HG03442 (cell line): ENCODE results near the gene NUP188.
"Not testable (repeated sequence)": the region's sequence is repeated elsewhere in the genome, so short reads cannot be mapped to it uniquely, and the experiment has no call there.

Experiments
- ATAC-seq: cut with Tn5 transposase; IDR thresholded peaks from one replicate; pipeline ENCODE4 v1.9.1; 2021; ENCODE audit warnings: mild to moderate bottlenecking, moderate library complexity; ENCODE audit not compliant: unreplicated experiment

The NUP188 gene

DNA sequence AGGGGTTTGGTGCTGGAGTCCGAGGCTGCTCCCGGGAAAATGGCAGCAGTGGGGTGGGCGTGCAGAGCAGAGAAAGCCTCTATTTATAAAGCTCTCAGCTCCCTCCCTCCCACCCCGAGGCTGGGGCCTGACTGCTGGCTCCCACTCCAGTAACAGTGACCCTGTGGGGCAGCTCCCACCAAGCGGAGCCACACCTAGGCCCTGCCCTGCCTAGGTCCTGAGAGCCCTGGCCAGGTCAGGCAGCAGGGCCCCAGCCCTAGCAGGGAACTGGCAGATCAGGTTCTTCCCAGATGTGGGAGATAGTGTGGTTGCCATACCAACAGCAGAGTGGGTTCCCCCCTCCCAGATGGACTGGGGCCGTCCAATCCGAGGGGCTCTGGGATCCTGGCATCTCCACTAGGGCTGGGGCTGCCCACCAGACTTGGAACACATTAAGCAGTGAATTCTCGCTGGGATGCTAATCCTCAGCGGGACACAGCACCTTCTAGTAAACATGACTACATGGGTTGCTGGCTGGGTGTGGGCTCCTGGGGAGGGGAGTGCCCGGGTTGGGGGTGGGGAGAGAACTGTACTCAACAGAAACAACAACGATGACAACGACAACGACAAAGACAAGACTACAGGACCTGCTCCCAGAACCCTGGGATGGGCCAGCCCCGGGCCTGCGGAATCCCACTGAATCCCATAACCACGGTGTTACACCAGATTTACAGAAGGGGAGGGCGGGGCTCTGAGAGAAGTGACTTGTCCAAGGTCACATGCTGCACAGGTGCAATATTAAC, 79.1 kb downstream of the NUP188 start:
- no peak for ATAC-seq

DNA sequence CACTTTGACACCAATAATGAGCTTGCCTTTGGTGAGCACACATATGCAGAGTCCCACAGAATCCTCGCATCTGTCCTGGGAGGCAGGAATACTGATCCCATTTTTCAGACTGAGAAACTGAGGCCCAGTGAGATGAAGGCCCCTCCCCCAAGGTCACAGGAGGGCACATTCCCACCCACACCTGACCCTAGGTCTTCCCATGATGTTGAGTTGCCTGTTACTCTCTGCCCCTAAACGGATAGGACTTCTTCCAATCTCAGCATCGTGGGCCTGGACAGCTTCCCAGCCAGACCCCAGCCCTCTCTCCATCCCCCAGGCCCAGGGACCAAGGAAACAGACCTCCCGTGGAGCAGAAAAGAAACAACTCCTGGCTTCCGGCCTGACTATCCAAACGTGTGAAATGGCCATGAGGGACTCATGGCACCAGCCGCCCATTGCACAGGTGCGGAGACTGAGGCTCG, 79.8 kb downstream of the NUP188 start:
- ATAC-seq = no peak

DNA sequence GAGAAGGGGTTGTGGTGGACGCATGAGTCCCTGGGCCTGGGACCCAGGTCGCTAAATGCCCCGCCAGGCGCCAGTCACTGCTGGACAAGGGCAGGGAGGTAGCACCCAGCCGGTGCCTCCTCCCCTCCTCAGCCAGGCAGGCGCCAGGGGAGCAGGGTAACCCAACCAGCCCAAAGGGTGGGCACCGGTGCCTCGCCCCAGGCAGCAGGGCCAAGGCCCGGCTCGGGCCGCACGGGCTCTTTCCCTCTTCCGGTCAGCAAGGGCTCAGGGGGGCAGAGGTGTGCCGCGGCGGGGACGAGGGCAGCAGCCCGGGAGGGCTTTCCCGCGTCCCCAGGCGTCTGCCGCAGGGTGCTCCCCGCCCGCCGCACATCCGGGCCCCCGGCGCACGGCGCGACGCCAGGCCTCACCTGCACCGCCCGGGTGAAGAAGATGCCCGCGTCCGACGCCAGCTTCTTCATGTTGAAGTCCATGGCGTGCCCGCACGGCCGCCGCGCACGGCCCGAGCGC, 80.2 kb downstream of the NUP188 start:
- peak; percentile 41 for ATAC-seq

GRCh38 chr9:129028192-129028966, 80.9 kb downstream of the NUP188 start, which contains the start of gene SH3GLB2:
Gene SH3GLB2 (minus strand): TSS chr9:129028331. CDS start chr9:129028154, 177 bp downstream.
- peak; percentile 71 for ATAC-seq

GRCh38 chr9:129030191-129030590, 82.7 kb downstream of the NUP188 start:
- ATAC-seq = no peak

DNA sequence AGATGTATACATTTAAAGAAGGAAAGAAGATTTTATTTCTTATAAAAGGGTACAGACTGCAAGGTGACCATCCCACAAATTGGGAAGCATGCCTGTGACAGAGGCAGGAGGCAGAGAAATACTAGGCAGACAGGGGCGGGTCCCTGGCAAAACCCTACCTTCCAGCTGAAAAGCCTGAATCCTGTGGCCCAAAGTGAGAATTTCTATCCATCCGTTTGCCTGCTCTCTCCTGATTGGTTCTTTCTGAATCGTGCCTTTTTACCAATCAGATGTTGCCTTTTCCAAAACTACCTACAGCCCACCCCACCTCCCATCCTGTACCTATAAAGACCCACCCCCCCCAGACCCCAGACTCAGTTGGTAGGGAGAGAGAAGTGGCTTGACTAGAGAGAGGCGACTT, 84.0 kb downstream of the NUP188 start:
- no peak for ATAC-seq

GRCh38 chr9:129032541-129033159, 85.2 kb downstream of the NUP188 start:
- ATAC-seq = no peak

GRCh38 chr9:129033216-129033615, 85.7 kb downstream of the NUP188 start:
- ATAC-seq = no peak

- not testable (repeated sequence) for ATAC-seq
These were observed 88.3 kb downstream of the NUP188 start for GRCh38 chr9:129035838-129036237.

DNA sequence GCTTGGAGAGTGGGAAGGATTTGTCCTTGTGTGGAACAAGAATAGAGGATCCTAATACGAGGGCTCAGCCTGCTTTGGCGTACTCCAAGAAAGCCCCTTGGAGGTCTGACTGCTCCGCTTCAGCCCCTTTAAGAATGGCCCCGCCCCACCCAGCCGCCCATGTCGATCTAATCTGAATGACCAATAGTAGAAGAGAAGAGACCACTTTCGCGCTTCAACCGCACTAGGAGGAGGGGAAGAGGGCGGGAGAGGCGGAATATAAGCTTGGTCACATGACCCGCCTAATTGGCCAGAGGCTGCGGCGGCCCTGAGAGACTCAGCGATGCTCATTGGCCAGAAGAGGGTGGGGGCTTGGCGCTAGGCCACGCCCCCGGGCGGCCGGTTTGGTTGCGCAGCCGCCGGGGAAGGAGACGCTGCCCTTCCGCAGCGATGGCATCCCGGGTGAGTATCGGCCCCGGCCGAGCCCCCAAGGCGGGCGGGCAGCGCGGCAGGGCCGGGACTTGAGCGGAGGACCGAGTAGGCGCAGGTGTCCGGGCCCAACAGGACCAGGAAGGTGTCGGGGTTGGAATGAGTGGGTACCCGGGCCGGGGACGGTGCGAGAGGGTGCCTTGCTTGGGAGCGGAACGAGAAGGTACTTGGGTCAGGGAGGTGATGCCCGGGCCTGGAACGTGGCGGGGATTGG, 88.9 kb downstream of the NUP188 start, which contains the start of gene MIGA2:
Gene MIGA2 (plus strand): TSS at position 386 of the 682 bp plus-strand sequence. CDS start 3,969 bp downstream, outside the sequence.
- peak; percentile 95 for ATAC-seq

DNA sequence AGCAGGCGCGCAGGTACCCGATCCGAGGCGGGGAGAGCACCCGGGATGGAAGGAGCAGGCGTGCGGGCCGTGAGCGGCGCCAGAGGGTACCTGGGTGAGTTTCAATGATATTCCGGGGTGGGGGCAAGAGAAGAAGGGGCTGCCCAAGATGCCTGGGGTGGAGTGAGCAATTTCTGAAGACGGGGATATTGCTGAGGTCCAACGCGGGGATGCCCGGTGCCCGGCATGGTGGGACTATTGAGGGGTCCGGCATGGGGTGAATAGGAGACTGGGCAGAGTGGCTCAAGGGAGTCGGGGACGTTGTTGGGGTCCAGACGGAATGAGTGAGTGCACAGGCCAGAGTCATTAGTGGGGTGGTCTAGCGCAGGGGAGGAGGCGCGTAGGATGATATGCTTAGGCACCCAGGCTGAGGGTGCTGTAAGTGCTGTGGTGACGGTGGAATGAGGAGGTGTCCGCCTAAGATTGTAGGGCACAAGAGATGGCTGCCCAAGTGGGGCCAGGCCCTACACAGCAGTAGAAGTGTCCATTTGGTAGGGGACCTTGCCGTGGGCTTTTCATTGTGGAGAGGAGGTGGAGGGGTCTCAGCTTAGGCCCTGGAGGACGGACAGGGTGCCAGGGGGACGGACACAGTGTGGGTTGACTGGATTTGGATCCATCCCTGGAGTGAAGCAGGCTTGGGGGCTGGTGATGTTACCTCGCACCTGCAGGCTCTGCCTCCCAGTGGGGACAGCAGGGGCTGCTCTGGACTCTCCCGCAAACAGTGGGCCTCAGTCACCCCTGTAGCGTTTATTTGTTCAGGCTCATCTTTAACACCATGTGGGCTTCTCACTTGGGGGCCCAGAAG, 89.6 kb downstream of the NUP188 start:
- no peak for ATAC-seq

- no peak for ATAC-seq
These were observed 90.2 kb downstream of the NUP188 start for GRCh38 chr9:129037767-129038098.

- no peak for ATAC-seq
These were observed 90.8 kb downstream of the NUP188 start for GRCh38 chr9:129038109-129038852.

- no peak for ATAC-seq
These were observed 92.7 kb downstream of the NUP188 start for GRCh38 chr9:129040113-129040643.

- no peak for ATAC-seq
These were observed 94.5 kb downstream of the NUP188 start for GRCh38 chr9:129042016-129042415.

DNA sequence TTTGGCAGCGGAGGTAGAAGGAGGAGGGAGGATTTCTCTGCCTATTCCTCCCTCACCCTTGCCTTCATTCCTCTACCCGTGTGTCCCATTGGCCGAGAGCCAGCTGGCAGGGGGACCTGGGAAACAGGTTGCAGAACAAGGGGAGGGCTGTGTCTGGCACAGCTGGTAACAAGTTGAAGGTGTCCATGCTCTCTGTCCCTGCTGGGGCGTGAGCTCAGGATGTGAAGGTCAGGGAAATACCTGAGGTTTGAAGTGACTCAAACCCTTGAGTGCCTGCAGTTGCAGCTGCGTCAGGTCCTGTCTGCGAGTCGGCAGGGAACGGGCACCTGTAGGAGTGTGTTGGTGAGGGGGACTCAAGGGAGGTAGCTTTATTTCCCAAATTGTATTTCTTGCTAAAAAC, 105.1 kb downstream of the NUP188 start:
- no peak for ATAC-seq

DNA sequence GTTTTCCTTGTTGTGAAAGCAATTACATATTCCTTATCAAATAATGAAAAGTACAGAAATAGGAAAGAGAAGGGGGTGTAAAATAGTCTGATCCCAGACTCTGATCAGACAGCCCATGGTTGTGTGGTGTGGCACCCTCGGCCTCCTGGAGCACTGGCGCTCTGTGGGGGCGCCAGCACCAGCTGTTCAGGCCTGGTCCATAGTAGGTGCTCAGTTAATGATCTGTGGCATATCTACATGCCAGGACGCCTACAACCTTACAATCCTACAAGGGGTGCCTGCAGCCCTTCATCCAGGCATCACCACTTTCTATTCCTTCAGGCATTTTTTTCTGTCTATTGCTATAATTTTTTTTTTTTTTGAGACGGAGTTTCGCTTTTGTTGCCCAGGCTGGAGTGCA, 105.5 kb downstream of the NUP188 start:
- ATAC-seq = no peak

- ATAC-seq = no peak
These were observed 106.8 kb downstream of the NUP188 start for GRCh38 chr9:129054163-129054851.
